ENCODE measurements around the gene ZNF787.
"Not testable (repeated sequence)": the region's sequence is repeated elsewhere in the genome, so short reads cannot be mapped to it uniquely, and the experiment has no call there.

The ZNF787 gene

DNA sequence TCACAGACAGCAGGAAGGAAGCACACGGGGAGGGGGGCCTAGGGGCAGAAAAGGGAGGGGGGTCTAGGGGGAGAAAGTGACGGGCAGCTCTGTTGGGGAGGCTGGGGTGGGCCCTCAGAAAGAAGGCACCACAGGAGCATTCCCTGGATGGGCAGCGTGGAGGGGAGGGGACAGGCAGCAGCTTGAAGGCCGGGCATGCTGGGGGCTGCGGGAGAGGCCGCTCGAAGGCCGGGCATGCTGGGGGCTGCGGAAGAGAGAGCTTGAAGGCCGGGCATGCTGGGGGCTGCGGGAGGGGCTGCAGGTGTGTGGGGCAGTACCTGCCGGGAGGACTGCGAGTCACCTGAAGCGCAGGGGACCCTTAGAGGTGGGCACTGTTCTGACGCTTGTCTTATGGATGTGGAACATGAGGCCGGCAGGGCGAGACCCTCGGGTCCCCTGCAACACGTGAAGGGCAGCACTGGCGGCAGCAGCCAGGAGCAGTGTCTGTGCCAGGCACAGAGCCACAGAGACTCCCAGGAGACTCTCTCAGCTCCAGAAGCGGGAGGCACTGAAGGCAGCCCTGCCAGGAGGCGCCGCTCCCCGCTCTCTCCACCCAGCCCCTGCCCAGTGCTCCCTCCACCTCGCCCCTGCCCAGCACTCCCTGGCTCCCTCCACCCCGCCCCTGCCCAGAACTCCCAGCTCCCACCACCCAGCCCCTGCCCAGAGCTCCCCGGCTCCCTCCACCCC, 13.3 kb downstream of the ZNF787 start:
- H3K9me3 ChIP-seq (ENCODE audit: insufficient read depth, low read length) = no peaks in the 10 kb centered on the region
- peaks cover 35% of the 10 kb centered on the region for H3K4me1 ChIP-seq (ENCODE audit: low read length)
- peaks cover 95% of the 10 kb centered on the region for H3K79me2 ChIP-seq (ENCODE audit: low read length)
- no peak overlapping the region for H3K27ac ChIP-seq (ENCODE audit: low read length)
- H4K20me1 ChIP-seq (ENCODE audit: insufficient read depth, low read length) = peaks cover 47% of the 10 kb centered on the region
- TF ChIP-seq CTCF (IDR thresholded peaks at IDR 0.05; ENCODE audit: low read depth, low read length) = no peak
- TF ChIP-seq EZH2phosphoT487 (IDR thresholded peaks at IDR 0.05; ENCODE audit: low read depth) = no peak
- no peaks in the 10 kb centered on the region for H3K27me3 ChIP-seq (ENCODE audit: low read depth, low read length)
- no peak overlapping the region for H3K9ac ChIP-seq (ENCODE audit: low read length)
- no peak overlapping the region for H2AFZ ChIP-seq (ENCODE audit: low read depth, low read length)
- H3K36me3 ChIP-seq (replicated peaks; ENCODE audit: low read depth, low read length) = peaks cover 19% of the 10 kb centered on the region
- no peak overlapping the region for H3K4me3 ChIP-seq (ENCODE audit: low read length)
- no peak overlapping the region for H3K4me2 ChIP-seq (ENCODE audit: low read length)

GRCh38 chr19:56106993-56107392, 14.1 kb downstream of the ZNF787 start:
- Histone ChIP-seq H3K9ac (ENCODE audit: low read length) (no peak overlapping the region), H3K27me3 (ENCODE audit: low read depth, low read length) (no peaks in the 10 kb centered on the region), H4K20me1 (ENCODE audit: insufficient read depth, low read length) (peaks cover 55% of the 10 kb centered on the region), H3K79me2 (ENCODE audit: low read length) (peaks cover 95% of the 10 kb centered on the region), H3K36me3 (replicated peaks; ENCODE audit: low read depth, low read length) (peaks cover 26% of the 10 kb centered on the region), H3K9me3 (ENCODE audit: insufficient read depth, low read length) (no peaks in the 10 kb centered on the region), H3K27ac (ENCODE audit: low read length) (no peak overlapping the region), H2AFZ (ENCODE audit: low read depth, low read length) (no peak overlapping the region), H3K4me3 (ENCODE audit: low read length) (no peak overlapping the region), H3K4me1 (ENCODE audit: low read length) (peaks cover 27% of the 10 kb centered on the region), H3K4me2 (ENCODE audit: low read length) (no peak overlapping the region)
- no peak for TF ChIP-seq EZH2phosphoT487 (IDR thresholded peaks at IDR 0.05; ENCODE audit: low read depth)
- no peak for TF ChIP-seq CTCF (IDR thresholded peaks at IDR 0.05; ENCODE audit: low read depth, low read length)

GRCh38 chr19:56106397-56106849, 14.7 kb downstream of the ZNF787 start:
- H3K27ac ChIP-seq (ENCODE audit: low read length) = no peak overlapping the region
- peaks cover 32% of the 10 kb centered on the region for H3K36me3 ChIP-seq (replicated peaks; ENCODE audit: low read depth, low read length)

GRCh38 chr19:56105831-56106396, 15.2 kb downstream of the ZNF787 start:
- H3K9ac ChIP-seq (ENCODE audit: low read length); H3K27ac ChIP-seq (ENCODE audit: low read length); H2AFZ ChIP-seq (ENCODE audit: low read depth, low read length); H3K27me3 ChIP-seq (ENCODE audit: low read depth, low read length); H3K9me3 ChIP-seq (ENCODE audit: insufficient read depth, low read length); H3K4me3 ChIP-seq (ENCODE audit: low read length); H3K4me2 ChIP-seq (ENCODE audit: low read length): not testable (repeated sequence)
- peaks cover 18% of the 10 kb centered on the region for H3K4me1 ChIP-seq (ENCODE audit: low read length)
- peaks cover 95% of the 10 kb centered on the region for H3K79me2 ChIP-seq (ENCODE audit: low read length)
- H4K20me1 ChIP-seq (ENCODE audit: insufficient read depth, low read length) = peaks cover 55% of the 10 kb centered on the region
- peaks cover 35% of the 10 kb centered on the region for H3K36me3 ChIP-seq (replicated peaks; ENCODE audit: low read depth, low read length)

More at GRCh38 chr19:56106397-56106849, 14.7 kb downstream of the ZNF787 start:
- H3K27me3 ChIP-seq (ENCODE audit: low read depth, low read length) = no peaks in the 10 kb centered on the region
- no peak overlapping the region for H3K9ac ChIP-seq (ENCODE audit: low read length)
- no peak overlapping the region for H3K4me3 ChIP-seq (ENCODE audit: low read length)
- peaks cover 55% of the 10 kb centered on the region for H4K20me1 ChIP-seq (ENCODE audit: insufficient read depth, low read length)
- no peaks in the 10 kb centered on the region for H3K9me3 ChIP-seq (ENCODE audit: insufficient read depth, low read length)
- H3K4me2 ChIP-seq (ENCODE audit: low read length) = no peak overlapping the region
- no peak for TF ChIP-seq CTCF (IDR thresholded peaks at IDR 0.05; ENCODE audit: low read depth, low read length)
- TF ChIP-seq EZH2phosphoT487 (IDR thresholded peaks at IDR 0.05; ENCODE audit: low read depth) = no peak
- peaks cover 95% of the 10 kb centered on the region for H3K79me2 ChIP-seq (ENCODE audit: low read length)
- H3K4me1 ChIP-seq (ENCODE audit: low read length) = peaks cover 23% of the 10 kb centered on the region
- no peak overlapping the region for H2AFZ ChIP-seq (ENCODE audit: low read depth, low read length)

Data from OCI-LY3 (cell line).